HEK293 (cell line): ENCODE measurements around the gene TMEM121B.
A peak's percentile ranks its signal among the peaks of the same experiment; 100 is the strongest.

Experiments
- CTCF ChIA-PET: fragments of 350-600 bp; formaldehyde crosslinking; extraction: SDS; loops from one replicate; lab custom pipeline; 2021; ENCODE audit warnings: antibody characterized with exemption; lab: Yijun Ruan, JAX
- POLR2A ChIA-PET: fragments of 300-600 bp; formaldehyde crosslinking; extraction: SDS; loops from one replicate; lab custom pipeline; 2020; ENCODE audit warnings: antibody characterized with exemption, inconsistent platforms; lab: Yijun Ruan, JAX
- H3K27ac ChIP-seq: fragments of 200-500 bp; sonication (Bioruptor generic); 2 replicates; pipeline ENCODE4 v1.5.1; 2014; ENCODE audit warnings: low read depth, low read length, control low read depth, inconsistent platforms; ENCODE audit errors: extremely low read depth
- H3K36me3 ChIP-seq, 2 experiments: fragments of 200-500 bp in 1 of 2; sonication (Bioruptor generic) in 1 of 2; 1 replicate in 1 of 2; 2 replicates in 1 of 2; pipeline ENCODE4 v1.5.1; 2014 to 2017; ENCODE audit warnings: inconsistent platforms in 2 of 2, low read length in 2 of 2; ENCODE audit not compliant: control insufficient read depth in 2 of 2, insufficient read depth in 1 of 2
- H3K4me1 ChIP-seq: fragments of 200-500 bp; sonication (Bioruptor generic); 2 replicates; pipeline ENCODE4 v1.5.1; 2014; ENCODE audit warnings: mild to moderate bottlenecking, low read length, inconsistent platforms; ENCODE audit not compliant: control insufficient read depth, insufficient read depth
- H3K4me3 ChIP-seq: 2 replicates; pipeline ENCODE4 v1.5.1; 2011; ENCODE audit warnings: low read depth, mild to moderate bottlenecking, control low read depth, low read length, moderate library complexity
- H3K9me3 ChIP-seq: fragments of 200-500 bp; sonication (Bioruptor generic); 2 replicates; pipeline ENCODE4 v1.5.1; 2014; ENCODE audit warnings: low read depth, low read length, inconsistent platforms; ENCODE audit not compliant: control insufficient read depth, insufficient read depth
- GLI2 ChIP-seq: fragments of 450-650 bp; formaldehyde crosslinking; IDR thresholded peaks from 2 replicates; pipeline ENCODE4; 2017; ENCODE audit warnings: missing biosample characterization, missing genetic modification characterization, low read depth, borderline replicate concordance
- KLF10 ChIP-seq: fragments of 450-650 bp; IDR thresholded peaks from 2 replicates; pipeline ENCODE4 v1.5.1; 2018; ENCODE audit warnings: missing biosample characterization, mild to moderate bottlenecking, missing genetic modification characterization
- RBAK ChIP-seq: fragments of 450-650 bp; formaldehyde crosslinking; IDR thresholded peaks from 2 replicates; pipeline ENCODE4 v1.5.1; 2016; ENCODE audit warnings: missing biosample characterization, missing genetic modification characterization
- ZBTB17 ChIP-seq: fragments of 450-650 bp; formaldehyde crosslinking; IDR thresholded peaks from 2 replicates; pipeline ENCODE4 v1.5.1; 2016; ENCODE audit warnings: missing biosample characterization, missing genetic modification characterization
- ZFHX2 ChIP-seq: fragments of 450-650 bp; formaldehyde crosslinking; conservative IDR thresholded peaks from 2 replicates; pipeline ENCODE4 v1.5.1; 2016; ENCODE audit warnings: missing biosample characterization, missing genetic modification characterization
- ZNF10 ChIP-seq: fragments of 450-650 bp; formaldehyde crosslinking; IDR thresholded peaks from 2 replicates; pipeline ENCODE4 v1.5.1; 2017; ENCODE audit warnings: missing biosample characterization, missing genetic modification characterization
- ZNF157 ChIP-seq: fragments of 450-650 bp; formaldehyde crosslinking; IDR thresholded peaks from 2 replicates; pipeline ENCODE4 v1.5.1; 2016; ENCODE audit warnings: missing biosample characterization, missing genetic modification characterization
- ZNF16 ChIP-seq: fragments of 450-650 bp; formaldehyde crosslinking; IDR thresholded peaks from 2 replicates; pipeline ENCODE4 v1.5.1; 2016; ENCODE audit warnings: low read depth, missing biosample characterization, missing genetic modification characterization
- ZNF169 ChIP-seq: fragments of 450-650 bp; formaldehyde crosslinking; IDR thresholded peaks from 2 replicates; pipeline ENCODE4 v1.5.1; 2016; ENCODE audit warnings: missing biosample characterization, missing genetic modification characterization
- ZNF302 ChIP-seq: fragments of 450-650 bp; formaldehyde crosslinking; IDR thresholded peaks from 2 replicates; pipeline ENCODE4 v1.5.1; 2016; ENCODE audit warnings: missing biosample characterization, missing genetic modification characterization, low read depth
- ZNF366 ChIP-seq: fragments of 450-650 bp; formaldehyde crosslinking; conservative IDR thresholded peaks from 2 replicates; pipeline ENCODE4 v1.5.1; 2016; ENCODE audit warnings: missing biosample characterization, missing genetic modification characterization
- ZNF37A ChIP-seq: fragments of 450-650 bp; IDR thresholded peaks from 2 replicates; pipeline ENCODE4 v1.5.1; 2018; ENCODE audit warnings: missing biosample characterization, missing genetic modification characterization
- ZNF514 ChIP-seq: fragments of 450-650 bp; formaldehyde crosslinking; IDR thresholded peaks from 2 replicates; pipeline ENCODE4 v1.5.1; 2016; ENCODE audit warnings: missing biosample characterization, missing genetic modification characterization
- ZNF530 ChIP-seq: fragments of 450-650 bp; formaldehyde crosslinking; IDR thresholded peaks from 2 replicates; pipeline ENCODE4 v1.5.1; 2016; ENCODE audit warnings: low read depth, missing biosample characterization, missing genetic modification characterization
- ZNF626 ChIP-seq: fragments of 450-650 bp; sonication (Bioruptor Pico); formaldehyde crosslinking; IDR thresholded peaks from 2 replicates; pipeline ENCODE4 v1.5.1; 2018; ENCODE audit warnings: missing biosample characterization, missing genetic modification characterization, inconsistent platforms
- ZNF660 ChIP-seq: fragments of 450-650 bp; IDR thresholded peaks from 2 replicates; pipeline ENCODE4 v1.5.1; 2018; ENCODE audit warnings: missing biosample characterization, mild to moderate bottlenecking, missing genetic modification characterization
- ZNF830 ChIP-seq: fragments of 450-650 bp; IDR thresholded peaks from 2 replicates; pipeline ENCODE4 v1.5.0; 2018; ENCODE audit warnings: missing biosample characterization, missing genetic modification characterization, low read depth, mild to moderate bottlenecking, moderate library complexity
- TF ChIP-seq, protein P1 (sequence below): fragments of 450-650 bp; formaldehyde crosslinking; IDR thresholded peaks from 2 replicates; pipeline ENCODE4 v1.5.1; 2016; ENCODE audit warnings: missing biosample characterization, missing genetic modification characterization
- TF ChIP-seq, protein P2 (sequence below): fragments of 450-650 bp; IDR thresholded peaks from 2 replicates; pipeline ENCODE4 v1.5.1; 2018; ENCODE audit warnings: missing biosample characterization, missing genetic modification characterization
- TF ChIP-seq, protein P3 (sequence below): fragments of 450-650 bp; formaldehyde crosslinking; conservative IDR thresholded peaks from 2 replicates; pipeline ENCODE4 v1.5.1; 2016; ENCODE audit warnings: low read depth, missing biosample characterization, missing genetic modification characterization
- TF ChIP-seq, protein P4 (sequence below): fragments of 450-650 bp; formaldehyde crosslinking; IDR thresholded peaks from 2 replicates; pipeline ENCODE4 v1.5.1; 2017; ENCODE audit warnings: missing biosample characterization, missing genetic modification characterization

TMEM121B gene

DNA sequence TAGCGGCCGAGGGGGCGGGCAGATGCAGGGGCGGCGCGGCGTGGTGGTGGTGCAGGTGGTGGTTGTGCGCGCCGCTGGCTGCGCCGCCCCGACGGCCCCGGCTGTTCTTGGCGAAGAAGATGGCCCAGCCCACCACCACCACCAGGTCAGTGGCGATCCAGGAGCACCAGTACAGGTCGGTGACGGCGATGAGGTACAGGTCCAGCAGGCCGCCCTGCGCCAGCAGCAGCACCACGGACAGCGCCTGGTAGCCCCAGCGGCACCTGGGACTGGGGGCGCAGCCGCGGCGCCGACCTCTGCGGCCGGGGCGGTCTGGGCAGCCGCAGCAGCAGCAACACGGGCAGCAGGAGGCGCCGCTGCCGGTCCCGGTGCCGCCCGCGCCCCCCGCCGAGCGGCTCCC is 879 bp downstream of the TMEM121B start (continued):
- no peak for TF ChIP-seq ZNF16
- TF ChIP-seq ZNF10: no peak
- no peak for TF ChIP-seq ZNF660 (tag by site-specific recombination)
- no peak for TF ChIP-seq ZNF157
- TF ChIP-seq RBAK: no peak
- TF ChIP-seq GLI2 (tag by site-specific recombination): no peak
- TF ChIP-seq, protein P1, sequence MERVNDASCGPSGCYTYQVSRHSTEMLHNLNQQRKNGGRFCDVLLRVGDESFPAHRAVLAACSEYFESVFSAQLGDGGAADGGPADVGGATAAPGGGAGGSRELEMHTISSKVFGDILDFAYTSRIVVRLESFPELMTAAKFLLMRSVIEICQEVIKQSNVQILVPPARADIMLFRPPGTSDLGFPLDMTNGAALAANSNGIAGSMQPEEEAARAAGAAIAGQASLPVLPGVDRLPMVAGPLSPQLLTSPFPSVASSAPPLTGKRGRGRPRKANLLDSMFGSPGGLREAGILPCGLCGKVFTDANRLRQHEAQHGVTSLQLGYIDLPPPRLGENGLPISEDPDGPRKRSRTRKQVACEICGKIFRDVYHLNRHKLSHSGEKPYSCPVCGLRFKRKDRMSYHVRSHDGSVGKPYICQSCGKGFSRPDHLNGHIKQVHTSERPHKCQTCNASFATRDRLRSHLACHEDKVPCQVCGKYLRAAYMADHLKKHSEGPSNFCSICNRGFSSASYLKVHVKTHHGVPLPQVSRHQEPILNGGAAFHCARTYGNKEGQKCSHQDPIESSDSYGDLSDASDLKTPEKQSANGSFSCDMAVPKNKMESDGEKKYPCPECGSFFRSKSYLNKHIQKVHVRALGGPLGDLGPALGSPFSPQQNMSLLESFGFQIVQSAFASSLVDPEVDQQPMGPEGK (tag by site-specific recombination): 0 out of 2 replicates have a peak, but pooled peaks have one; percentile 18

DNA sequence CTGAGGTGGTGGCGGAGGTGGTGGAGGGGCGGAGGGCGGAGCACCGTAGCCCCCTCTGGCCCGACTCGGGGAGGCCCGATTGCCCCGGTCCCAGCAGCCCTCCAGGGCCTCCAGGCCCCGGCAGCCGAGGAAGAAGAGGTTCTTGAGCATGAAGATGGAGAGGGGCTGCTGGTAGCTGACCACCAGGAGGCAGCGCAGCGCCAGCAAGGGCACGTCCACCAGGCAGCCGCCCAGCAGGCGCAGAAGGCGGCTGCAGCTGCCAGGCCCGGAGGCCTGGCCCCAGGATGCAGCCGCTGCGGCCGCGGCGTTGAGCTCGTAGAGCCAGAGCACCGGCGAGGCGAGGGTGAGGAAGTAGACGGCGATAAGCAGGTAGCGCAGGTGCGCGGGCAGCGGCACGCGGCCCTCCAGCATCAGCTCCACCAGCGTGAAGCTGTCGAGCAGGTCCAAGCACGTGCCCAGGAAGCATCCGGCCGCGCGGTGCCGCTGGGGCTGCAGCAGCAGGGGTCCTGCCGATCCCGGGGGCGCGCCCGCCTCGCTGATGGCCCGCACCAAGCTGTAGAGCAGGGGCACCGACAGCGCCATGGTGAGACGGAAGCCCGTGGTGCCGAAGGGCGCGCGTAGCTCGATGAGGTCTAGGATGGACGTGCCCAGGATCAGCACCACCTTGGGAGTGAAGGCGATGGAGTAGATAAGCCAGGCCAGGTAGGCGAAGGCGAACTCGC is 1.5 kb downstream of the TMEM121B start:
- Histone ChIP-seq H3K27ac (no peak overlapping the region), H3K4me1 (no peaks in the 10 kb centered on the region), H3K9me3 (no peaks in the 10 kb centered on the region), H3K36me3 (no peaks in the 10 kb centered on the region), H3K4me3 (no peak overlapping the region)
- TF ChIP-seq ZNF514 (no peak), KLF10 (tag by site-specific recombination) (no peak), ZNF302 (no peak), ZNF530 (tag by site-specific recombination) (no peak)
- CTCF ChIA-PET: interaction anchor here (0.7 to 2.3 kb wide), 7 partner anchors 9 to 130 kb away, joined by 3 to 6 read pairs (median 3); no protein-coding TSS in a partner anchor
- POLR2A ChIA-PET: interaction anchor here (1.0 kb wide), 1 partner anchor 52 kb away, joined by 3 read pairs; no protein-coding TSS in a partner anchor

DNA sequence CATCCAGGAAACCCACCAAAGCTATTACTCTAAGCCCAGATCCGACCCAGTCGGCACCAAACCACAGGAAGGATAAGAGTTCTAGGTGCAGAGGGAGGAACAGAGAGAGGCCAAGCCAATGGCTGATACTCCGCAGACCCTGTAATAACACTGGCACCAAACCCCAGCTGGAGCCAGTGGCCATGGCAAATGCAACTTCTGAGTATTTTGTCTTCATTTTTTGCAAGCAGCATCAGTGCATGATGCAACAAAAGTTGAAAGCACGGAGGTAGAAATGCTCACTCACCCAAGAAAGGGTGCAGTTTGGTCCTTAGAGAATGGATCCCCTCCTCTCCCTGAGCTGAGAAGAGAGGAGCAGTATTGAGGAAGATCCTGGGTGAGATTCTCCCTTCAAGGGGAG is 2.8 kb downstream of the TMEM121B start:
- H3K4me3 ChIP-seq: no peak overlapping the region
- TF ChIP-seq ZNF660 (tag by site-specific recombination): no peak
- TF ChIP-seq, protein P2, sequence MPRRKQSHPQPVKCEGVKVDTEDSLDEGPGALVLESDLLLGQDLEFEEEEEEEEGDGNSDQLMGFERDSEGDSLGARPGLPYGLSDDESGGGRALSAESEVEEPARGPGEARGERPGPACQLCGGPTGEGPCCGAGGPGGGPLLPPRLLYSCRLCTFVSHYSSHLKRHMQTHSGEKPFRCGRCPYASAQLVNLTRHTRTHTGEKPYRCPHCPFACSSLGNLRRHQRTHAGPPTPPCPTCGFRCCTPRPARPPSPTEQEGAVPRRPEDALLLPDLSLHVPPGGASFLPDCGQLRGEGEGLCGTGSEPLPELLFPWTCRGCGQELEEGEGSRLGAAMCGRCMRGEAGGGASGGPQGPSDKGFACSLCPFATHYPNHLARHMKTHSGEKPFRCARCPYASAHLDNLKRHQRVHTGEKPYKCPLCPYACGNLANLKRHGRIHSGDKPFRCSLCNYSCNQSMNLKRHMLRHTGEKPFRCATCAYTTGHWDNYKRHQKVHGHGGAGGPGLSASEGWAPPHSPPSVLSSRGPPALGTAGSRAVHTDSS (tag by site-specific recombination): no peak
- TF ChIP-seq ZNF626 (tag by site-specific recombination): no peak
- TF ChIP-seq ZFHX2 (tag by site-specific recombination): no peak
- no peak for TF ChIP-seq ZNF37A (tag by site-specific recombination)
- TF ChIP-seq ZNF169 (tag by site-specific recombination): no peak
- TF ChIP-seq ZNF366 (tag by site-specific recombination): no peak
- TF ChIP-seq ZNF830: no peak
- TF ChIP-seq, protein P3, sequence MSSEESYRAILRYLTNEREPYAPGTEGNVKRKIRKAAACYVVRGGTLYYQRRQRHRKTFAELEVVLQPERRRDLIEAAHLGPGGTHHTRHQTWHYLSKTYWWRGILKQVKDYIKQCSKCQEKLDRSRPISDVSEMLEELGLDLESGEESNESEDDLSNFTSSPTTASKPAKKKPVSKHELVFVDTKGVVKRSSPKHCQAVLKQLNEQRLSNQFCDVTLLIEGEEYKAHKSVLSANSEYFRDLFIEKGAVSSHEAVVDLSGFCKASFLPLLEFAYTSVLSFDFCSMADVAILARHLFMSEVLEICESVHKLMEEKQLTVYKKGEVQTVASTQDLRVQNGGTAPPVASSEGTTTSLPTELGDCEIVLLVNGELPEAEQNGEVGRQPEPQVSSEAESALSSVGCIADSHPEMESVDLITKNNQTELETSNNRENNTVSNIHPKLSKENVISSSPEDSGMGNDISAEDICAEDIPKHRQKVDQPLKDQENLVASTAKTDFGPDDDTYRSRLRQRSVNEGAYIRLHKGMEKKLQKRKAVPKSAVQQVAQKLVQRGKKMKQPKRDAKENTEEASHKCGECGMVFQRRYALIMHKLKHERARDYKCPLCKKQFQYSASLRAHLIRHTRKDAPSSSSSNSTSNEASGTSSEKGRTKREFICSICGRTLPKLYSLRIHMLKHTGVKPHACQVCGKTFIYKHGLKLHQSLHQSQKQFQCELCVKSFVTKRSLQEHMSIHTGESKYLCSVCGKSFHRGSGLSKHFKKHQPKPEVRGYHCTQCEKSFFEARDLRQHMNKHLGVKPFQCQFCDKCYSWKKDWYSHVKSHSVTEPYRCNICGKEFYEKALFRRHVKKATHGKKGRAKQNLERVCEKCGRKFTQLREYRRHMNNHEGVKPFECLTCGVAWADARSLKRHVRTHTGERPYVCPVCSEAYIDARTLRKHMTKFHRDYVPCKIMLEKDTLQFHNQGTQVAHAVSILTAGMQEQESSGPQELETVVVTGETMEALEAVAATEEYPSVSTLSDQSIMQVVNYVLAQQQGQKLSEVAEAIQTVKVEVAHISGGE (tag by site-specific recombination): no peak
- no peak for TF ChIP-seq ZBTB17
- TF ChIP-seq, protein P4, sequence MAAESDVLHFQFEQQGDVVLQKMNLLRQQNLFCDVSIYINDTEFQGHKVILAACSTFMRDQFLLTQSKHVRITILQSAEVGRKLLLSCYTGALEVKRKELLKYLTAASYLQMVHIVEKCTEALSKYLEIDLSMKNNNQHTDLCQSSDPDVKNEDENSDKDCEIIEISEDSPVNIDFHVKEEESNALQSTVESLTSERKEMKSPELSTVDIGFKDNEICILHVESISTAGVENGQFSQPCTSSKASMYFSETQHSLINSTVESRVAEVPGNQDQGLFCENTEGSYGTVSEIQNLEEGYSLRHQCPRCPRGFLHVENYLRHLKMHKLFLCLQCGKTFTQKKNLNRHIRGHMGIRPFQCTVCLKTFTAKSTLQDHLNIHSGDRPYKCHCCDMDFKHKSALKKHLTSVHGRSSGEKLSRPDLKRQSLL: no peak
- H3K27ac ChIP-seq: no peak overlapping the region
- ChIA-PET POLR2A (no interaction called here), CTCF (interaction anchor here (0.7 to 2.3 kb wide), 3 partner anchors 23 to 44 kb away, joined by 3 to 6 read pairs (median 3); no protein-coding TSS in a partner anchor)
- H3K36me3 ChIP-seq: no peaks in the 10 kb centered on the region
- no peaks in the 10 kb centered on the region for H3K9me3 ChIP-seq
- no peaks in the 10 kb centered on the region for H3K4me1 ChIP-seq
